ENCODE results near the gene KCNMA1. TPM values are rescaled to one million over a fixed set of nuclear protein-coding genes. Genes with fewer than 3 reads are reported as not detected.

KCNMA1 gene
- total RNA-seq, 1 donor from 2014 or later = 87.6 TPM

GRCh38 chr10:77633376-77633775, 4.2 kb downstream of the KCNMA1 start:
- H3K36me3 Mint-ChIP-seq (ENCODE audit: low read depth) = peaks cover 2% of the 10 kb centered on the region
- peak overlapping the region; percentile 30 for H3K27ac Mint-ChIP-seq (ENCODE audit: unreplicated experiment)
- no peaks in the 10 kb centered on the region for H3K27me3 Mint-ChIP-seq (ENCODE audit: low read depth)
- DNase-seq (ENCODE audit: low spot score) = no peak
- peak overlapping the region; percentile 13 for H3K4me3 Mint-ChIP-seq (ENCODE audit: unreplicated experiment)
- H3K9me3 Mint-ChIP-seq (ENCODE audit: low read depth) = no peaks in the 10 kb centered on the region
- H3K4me1 Mint-ChIP-seq (ENCODE audit: low read depth) = peaks cover 62% of the 10 kb centered on the region
- TF ChIP-seq, protein P1, sequence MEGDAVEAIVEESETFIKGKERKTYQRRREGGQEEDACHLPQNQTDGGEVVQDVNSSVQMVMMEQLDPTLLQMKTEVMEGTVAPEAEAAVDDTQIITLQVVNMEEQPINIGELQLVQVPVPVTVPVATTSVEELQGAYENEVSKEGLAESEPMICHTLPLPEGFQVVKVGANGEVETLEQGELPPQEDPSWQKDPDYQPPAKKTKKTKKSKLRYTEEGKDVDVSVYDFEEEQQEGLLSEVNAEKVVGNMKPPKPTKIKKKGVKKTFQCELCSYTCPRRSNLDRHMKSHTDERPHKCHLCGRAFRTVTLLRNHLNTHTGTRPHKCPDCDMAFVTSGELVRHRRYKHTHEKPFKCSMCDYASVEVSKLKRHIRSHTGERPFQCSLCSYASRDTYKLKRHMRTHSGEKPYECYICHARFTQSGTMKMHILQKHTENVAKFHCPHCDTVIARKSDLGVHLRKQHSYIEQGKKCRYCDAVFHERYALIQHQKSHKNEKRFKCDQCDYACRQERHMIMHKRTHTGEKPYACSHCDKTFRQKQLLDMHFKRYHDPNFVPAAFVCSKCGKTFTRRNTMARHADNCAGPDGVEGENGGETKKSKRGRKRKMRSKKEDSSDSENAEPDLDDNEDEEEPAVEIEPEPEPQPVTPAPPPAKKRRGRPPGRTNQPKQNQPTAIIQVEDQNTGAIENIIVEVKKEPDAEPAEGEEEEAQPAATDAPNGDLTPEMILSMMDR (IDR thresholded peaks at IDR 0.05) = no peak

GRCh38 chr10:77631241-77631640, 6.4 kb downstream of the KCNMA1 start:
- TF ChIP-seq, protein P1 (IDR thresholded peaks at IDR 0.05) = no peak
- no peaks in the 10 kb centered on the region for H3K9me3 Mint-ChIP-seq (ENCODE audit: low read depth)
- no peak for DNase-seq (ENCODE audit: low spot score)
- H3K27ac Mint-ChIP-seq (ENCODE audit: unreplicated experiment) = no peak overlapping the region
- no peaks in the 10 kb centered on the region for H3K27me3 Mint-ChIP-seq (ENCODE audit: low read depth)
- peaks cover 63% of the 10 kb centered on the region for H3K4me1 Mint-ChIP-seq (ENCODE audit: low read depth)
- peaks cover 2% of the 10 kb centered on the region for H3K36me3 Mint-ChIP-seq (ENCODE audit: low read depth)
- H3K4me3 Mint-ChIP-seq (ENCODE audit: unreplicated experiment) = no peak overlapping the region

- Mint-ChIP-seq H3K4me1 (ENCODE audit: low read depth) (peaks cover 62% of the 10 kb centered on the region), H3K27me3 (ENCODE audit: low read depth) (no peaks in the 10 kb centered on the region), H3K9me3 (ENCODE audit: low read depth) (no peaks in the 10 kb centered on the region), H3K27ac (ENCODE audit: unreplicated experiment) (peak overlapping the region; percentile 43), H3K36me3 (ENCODE audit: low read depth) (peaks cover 2% of the 10 kb centered on the region), H3K4me3 (ENCODE audit: unreplicated experiment) (no peak overlapping the region)
- no peak for DNase-seq (ENCODE audit: low spot score)
- TF ChIP-seq, protein P1 (IDR thresholded peaks at IDR 0.05) = no peak
Observed at GRCh38 chr10:77630507-77630848, 7.1 kb downstream of the KCNMA1 start.

- Mint-ChIP-seq H3K36me3 (ENCODE audit: low read depth) (peaks cover 2% of the 10 kb centered on the region), H3K27ac (ENCODE audit: unreplicated experiment) (peak overlapping the region; percentile 64), H3K9me3 (ENCODE audit: low read depth) (no peaks in the 10 kb centered on the region), H3K4me1 (ENCODE audit: low read depth) (peaks cover 61% of the 10 kb centered on the region), H3K4me3 (ENCODE audit: unreplicated experiment) (no peak overlapping the region), H3K27me3 (ENCODE audit: low read depth) (no peaks in the 10 kb centered on the region)
- DNase-seq (ENCODE audit: low spot score) = no peak
- TF ChIP-seq, protein P1 (IDR thresholded peaks at IDR 0.05) = no peak
Observed at GRCh38 chr10:77629775-77630506, 7.7 kb downstream of the KCNMA1 start.

DNA sequence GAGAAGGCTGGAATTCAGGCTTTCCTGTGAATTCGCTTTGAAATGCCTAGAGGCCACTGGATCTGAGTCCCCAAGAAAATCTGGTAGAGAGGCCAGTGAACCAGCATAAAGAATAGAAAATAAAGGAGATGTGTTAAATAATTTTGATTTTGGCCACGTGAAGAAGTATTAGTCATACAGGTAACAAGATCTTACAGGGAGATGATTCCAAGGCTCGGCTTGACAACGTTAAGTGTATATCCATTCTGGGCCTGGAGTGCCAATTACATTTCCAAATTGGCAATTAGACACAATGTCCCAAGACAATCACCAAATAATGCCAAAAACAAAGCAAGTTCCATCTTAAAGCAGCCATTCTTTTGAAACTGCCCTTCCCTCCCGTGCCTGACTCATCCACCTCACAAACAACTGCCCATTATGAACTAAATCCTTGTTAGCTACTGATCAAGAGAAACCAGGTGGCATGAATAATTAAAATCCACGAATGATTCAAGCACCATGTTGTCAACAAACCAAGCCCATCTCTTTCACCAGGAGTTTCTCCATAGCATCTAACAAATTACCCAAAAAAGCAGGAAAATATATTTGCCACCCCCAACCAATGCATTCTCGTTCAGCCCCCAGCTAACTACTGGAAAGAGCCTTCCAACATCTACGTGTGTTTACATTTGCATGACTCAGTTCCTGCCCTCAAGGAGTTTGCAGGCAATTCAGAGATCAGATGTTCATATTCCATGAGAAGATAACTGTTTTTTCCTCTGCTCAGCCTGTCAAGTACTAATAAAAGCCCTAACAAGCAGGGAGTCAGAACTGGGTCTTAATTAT, 8.5 kb downstream of the KCNMA1 start:
- TF ChIP-seq, protein P1 (IDR thresholded peaks at IDR 0.05) = no peak
- DNase-seq (ENCODE audit: low spot score) = no peak
- H3K4me1 Mint-ChIP-seq (ENCODE audit: low read depth) = peaks cover 58% of the 10 kb centered on the region
- peak overlapping the region; percentile 64 for H3K27ac Mint-ChIP-seq (ENCODE audit: unreplicated experiment)
- peaks cover 2% of the 10 kb centered on the region for H3K36me3 Mint-ChIP-seq (ENCODE audit: low read depth)
- no peaks in the 10 kb centered on the region for H3K9me3 Mint-ChIP-seq (ENCODE audit: low read depth)
- no peaks in the 10 kb centered on the region for H3K27me3 Mint-ChIP-seq (ENCODE audit: low read depth)
- no peak overlapping the region for H3K4me3 Mint-ChIP-seq (ENCODE audit: unreplicated experiment)

Data from chondrocyte (in vitro differentiated cells).